C4-2B (cell line): ENCODE data around the gene CTAG1B.
"Not testable (repeated sequence)": the region's sequence is repeated elsewhere in the genome, so short reads cannot be mapped to it uniquely, and the experiment has no call there.

Source experiments
- H3K27ac ChIP-seq: fragments of 450-650 bp; 2 replicates; pipeline ENCODE4 v1.5.1; 2017
- ZFX ChIP-seq: fragments of 450-650 bp; IDR thresholded peaks from 2 replicates; pipeline ENCODE4 v1.6.1; 2017
- TF ChIP-seq, protein P1 (sequence below): fragments of 450-650 bp; conservative IDR thresholded peaks from 2 replicates; pipeline ENCODE4 v1.5.1; 2017; ENCODE audit warnings: mild to moderate bottlenecking

CTAG1B gene

DNA sequence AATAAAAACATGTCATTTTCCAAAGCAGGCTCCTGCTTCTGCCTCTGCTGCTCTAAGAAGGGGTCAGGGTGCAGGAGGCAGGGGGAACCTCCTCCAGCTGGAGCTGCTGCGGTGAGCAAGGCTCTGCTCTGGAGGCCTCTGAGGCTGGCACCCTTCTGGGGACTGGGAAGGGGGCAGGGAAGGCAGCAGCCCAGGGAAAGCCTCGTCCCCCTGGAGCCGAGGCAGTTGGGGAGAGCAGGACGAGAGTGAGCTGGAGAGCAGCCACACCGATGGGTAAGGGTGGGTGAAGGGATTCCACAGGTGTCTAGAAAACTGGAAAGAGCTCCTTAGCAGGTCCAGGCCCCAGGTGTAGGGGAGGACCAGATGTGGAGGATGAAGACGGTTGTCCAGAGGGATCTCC lies 36.3 kb upstream of the CTAG1B start:
- TF ChIP-seq, protein P1, sequence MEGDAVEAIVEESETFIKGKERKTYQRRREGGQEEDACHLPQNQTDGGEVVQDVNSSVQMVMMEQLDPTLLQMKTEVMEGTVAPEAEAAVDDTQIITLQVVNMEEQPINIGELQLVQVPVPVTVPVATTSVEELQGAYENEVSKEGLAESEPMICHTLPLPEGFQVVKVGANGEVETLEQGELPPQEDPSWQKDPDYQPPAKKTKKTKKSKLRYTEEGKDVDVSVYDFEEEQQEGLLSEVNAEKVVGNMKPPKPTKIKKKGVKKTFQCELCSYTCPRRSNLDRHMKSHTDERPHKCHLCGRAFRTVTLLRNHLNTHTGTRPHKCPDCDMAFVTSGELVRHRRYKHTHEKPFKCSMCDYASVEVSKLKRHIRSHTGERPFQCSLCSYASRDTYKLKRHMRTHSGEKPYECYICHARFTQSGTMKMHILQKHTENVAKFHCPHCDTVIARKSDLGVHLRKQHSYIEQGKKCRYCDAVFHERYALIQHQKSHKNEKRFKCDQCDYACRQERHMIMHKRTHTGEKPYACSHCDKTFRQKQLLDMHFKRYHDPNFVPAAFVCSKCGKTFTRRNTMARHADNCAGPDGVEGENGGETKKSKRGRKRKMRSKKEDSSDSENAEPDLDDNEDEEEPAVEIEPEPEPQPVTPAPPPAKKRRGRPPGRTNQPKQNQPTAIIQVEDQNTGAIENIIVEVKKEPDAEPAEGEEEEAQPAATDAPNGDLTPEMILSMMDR = no peak
- TF ChIP-seq ZFX = no peak
- no peak overlapping the region for H3K27ac ChIP-seq

DNA sequence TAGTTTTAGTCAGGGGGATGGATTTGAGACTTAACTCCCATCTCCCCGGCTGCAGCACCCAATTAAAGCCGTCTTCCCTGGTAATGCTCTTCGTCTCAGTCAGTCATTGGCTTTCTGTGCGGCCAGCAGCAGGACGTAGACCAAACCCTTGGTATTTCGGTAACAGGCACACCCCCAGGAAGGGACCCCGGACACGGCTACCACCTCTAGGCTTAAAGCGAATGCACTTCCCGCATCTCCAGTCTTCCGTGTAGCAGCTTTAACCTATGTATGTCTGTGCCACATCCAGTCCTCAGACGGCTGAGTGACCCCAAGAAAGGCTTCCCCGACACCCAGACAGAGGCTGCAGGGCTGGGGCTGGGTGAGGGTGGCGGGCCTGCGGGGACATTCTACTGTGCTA lies 35.8 kb upstream of the CTAG1B start:
- no peak overlapping the region for H3K27ac ChIP-seq
- TF ChIP-seq, protein P1 = no peak
- no peak for TF ChIP-seq ZFX

DNA sequence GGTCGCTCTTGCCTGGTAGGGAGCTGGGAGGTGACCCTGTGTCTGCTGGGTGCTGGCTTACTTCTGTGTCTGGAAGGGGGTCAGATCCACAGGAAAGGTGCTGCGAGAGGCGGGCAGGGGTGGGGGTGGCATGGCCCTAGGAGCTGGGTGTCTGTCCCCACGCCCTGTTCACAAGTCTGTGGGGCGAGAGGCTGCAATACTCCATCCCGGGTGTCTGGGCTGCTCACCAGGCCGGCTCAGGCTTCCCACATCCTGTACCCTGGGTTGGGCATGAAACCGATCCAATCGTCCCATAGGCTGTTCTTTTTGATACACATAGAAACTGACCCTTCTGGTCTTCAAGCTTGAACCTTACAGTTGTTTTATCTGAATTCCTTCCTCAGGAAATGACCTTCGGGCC lies 35.3 kb upstream of the CTAG1B start:
- no peak for TF ChIP-seq ZFX
- TF ChIP-seq, protein P1 = no peak

DNA sequence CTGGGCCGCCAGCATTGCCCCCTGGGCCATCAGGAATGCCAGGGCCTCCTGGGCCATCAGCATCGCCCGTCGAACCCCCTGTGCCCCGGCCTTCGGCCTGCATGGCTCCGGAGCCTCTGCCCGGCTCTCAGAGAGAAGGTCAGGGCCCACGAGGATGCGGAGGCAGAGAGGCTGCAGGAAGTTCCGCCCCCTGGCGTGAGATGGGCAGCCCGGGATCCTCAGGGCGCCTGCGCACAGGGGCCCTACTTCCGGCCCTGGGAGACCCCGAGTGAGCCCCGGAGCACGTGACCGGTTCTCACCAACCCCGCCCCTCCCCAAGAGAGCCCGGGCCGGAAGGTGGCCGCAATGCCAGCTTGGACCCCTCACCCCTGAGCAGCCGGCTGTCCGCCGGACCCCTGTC lies 34.3 kb upstream of the CTAG1B start, which contains the start of gene CTAG2:
CTAG2 (minus strand) TSS at position 167 of the 400 bp plus-strand sequence; CDS start at position 103, 64 bp downstream.
- not testable (repeated sequence) for H3K27ac ChIP-seq

More for the DNA sequence above, 35.3 kb upstream of the CTAG1B start:
- H3K27ac ChIP-seq = no peak overlapping the region

DNA sequence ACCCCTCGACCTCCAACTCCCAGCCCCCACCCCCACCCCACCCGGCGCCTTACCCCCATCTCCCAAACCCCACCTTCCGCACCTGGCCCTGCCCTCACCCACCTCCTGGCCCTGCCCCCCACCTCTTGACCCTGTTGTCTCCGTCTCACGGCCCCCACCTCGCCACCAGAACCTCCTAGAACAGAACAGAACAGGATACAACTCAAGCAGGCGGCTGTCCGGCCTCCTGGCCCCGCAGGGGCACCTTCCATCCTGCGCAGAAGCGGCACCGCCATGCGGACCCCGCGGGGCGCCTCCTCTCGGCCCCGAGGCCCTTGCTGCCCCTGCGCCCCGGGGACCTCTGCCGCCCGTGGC lies 33.9 kb upstream of the CTAG1B start:
- no peak overlapping the region for H3K27ac ChIP-seq
- TF ChIP-seq, protein P1 = no peak
- no peak for TF ChIP-seq ZFX

DNA sequence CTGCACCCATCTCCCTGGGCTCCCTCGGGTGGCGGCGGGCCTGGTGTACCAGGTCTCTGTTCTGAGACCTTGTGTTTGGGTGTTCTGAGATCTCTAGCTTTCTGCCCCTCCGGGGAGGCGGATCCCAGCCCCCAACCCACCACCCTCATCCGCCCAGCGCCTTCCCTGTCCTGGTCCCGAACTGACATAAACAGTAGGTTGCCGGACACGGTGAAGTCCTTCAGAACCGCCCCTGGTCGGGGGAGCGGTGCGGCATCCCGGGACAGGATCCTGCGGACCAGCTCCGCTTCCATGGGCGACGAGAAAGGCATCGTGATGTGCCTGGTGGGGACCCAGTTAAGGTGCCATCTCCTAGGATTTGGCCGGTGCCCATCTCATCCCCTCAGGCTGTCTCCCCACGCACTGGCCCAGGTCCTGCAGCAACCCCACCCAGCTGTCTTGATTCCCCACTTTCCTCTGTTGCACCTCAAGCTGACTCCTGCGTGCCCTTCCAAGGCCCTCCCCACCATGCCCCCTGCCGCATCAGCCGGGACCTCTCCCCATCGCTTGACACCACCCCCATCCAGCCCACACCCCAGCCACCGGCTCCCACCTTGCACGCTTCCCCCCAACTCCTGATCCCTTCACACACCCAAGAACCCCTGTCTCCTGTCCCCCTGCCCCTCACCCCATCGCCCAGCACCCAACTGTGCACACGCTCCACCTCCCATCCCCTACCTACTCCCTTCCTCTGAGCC lies 33.4 kb upstream of the CTAG1B start:
- H3K27ac ChIP-seq = no peak overlapping the region
- TF ChIP-seq, protein P1 = no peak
- TF ChIP-seq ZFX = no peak

DNA sequence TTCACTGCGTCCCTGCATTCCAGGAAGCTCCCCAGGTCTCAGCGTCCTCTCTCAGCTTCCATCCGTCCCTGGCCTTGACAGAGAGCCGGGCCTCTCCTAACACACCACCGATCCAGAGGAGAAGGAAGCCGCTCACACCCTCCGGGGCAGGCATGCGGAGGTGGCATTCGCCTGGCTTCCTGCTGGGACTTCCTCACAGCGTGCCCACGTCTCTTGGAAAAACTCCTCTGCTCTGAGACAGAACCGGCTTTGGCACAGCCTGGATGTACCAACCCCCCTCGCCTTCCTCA lies 31.1 kb upstream of the CTAG1B start:
- TF ChIP-seq, protein P1 = no peak
- no peak for TF ChIP-seq ZFX
- H3K27ac ChIP-seq = no peak overlapping the region

DNA sequence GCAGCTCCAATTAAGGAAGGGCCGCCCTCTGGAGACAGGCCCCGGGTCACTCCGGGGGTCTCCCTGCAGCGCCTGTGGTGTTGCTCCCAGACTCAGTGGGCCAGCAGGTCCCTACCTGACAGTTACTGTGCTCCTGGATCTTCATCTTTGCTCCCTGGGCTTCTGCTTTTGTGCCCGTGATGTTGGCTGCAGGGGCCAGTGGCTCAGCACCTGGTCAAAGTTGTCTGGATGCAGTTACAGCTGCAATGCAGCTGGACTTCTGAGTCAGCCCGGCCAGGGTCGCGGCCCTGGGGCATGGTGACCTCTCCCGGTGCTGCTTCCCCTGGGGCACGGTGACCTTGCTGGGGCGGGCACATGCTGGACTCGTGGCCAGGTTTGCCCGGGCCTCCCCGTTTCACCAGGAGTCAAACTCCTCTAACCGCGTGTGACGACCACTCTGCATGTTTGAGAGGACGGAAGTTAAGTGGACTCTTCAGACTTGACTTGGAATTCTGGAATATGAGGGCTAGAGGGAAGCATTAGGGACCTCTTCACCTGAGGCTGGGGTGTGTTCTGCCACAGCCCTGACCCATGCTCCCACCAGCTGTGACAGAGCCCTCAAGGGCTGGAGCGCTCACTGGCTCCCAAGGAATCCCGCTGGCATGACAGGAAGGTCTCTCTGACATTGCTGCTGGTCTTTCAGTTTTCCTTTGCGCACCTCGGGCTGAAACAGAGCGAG lies 30.6 kb upstream of the CTAG1B start:
- no peak overlapping the region for H3K27ac ChIP-seq
- TF ChIP-seq, protein P1 = no peak
- TF ChIP-seq ZFX = no peak
